Vagina (tissue), 2 donors: ENCODE results near the gene FCHO1. TPM values are rescaled to one million over a fixed set of nuclear protein-coding genes. Genes with fewer than 3 reads are reported as not detected.

Source experiments
- DNase-seq, 2 donors: peaks; one replicate each; pipeline ENCODE4 v3.0.0-alpha.2; 2017; ENCODE audit errors: extremely low spot score in 2 of 2
- H3K27ac ChIP-seq: fragments of 200-600 bp; sonication (generic); one replicate; pipeline ENCODE4 v1.5.1; 2019
- H3K27me3 ChIP-seq: fragments of 200-600 bp; sonication (generic); one replicate; pipeline ENCODE4 v1.5.1; 2019
- H3K36me3 ChIP-seq, 2 donors: fragments of 200-600 bp; sonication (generic); one replicate each; pipeline ENCODE4 v1.5.1; 2017 to 2019
- H3K4me1 ChIP-seq: fragments of 200-600 bp; sonication (generic); one replicate; pipeline ENCODE4 v1.5.1; 2019
- H3K4me3 ChIP-seq, 2 donors: fragments of 200-600 bp; sonication (generic); 1 replicate in 1 of 2; 2 replicates in 1 of 2; pipeline ENCODE4 v1.5.1; 2016 to 2019
- H3K9me3 ChIP-seq: fragments of 200-600 bp; sonication (generic); one replicate; pipeline ENCODE4 v1.5.1; 2019
- POLR2A ChIP-seq, 2 donors: fragments of 450-650 bp; IDR thresholded peaks; one replicate each; pipeline ENCODE4 v1.6.1; 2017; ENCODE audit warnings: antibody characterized with exemption in 2 of 2, mild to moderate bottlenecking in 2 of 2, moderate library complexity in 2 of 2
- POLR2AphosphoS5 ChIP-seq, 2 donors: sonication (generic); formaldehyde crosslinking; IDR thresholded peaks; one replicate each; pipeline ENCODE4 v1.9.0; 2017; ENCODE audit warnings: antibody characterized with exemption in 2 of 2, mild to moderate bottlenecking in 2 of 2, low read depth in 1 of 2; ENCODE audit not compliant: insufficient read depth in 1 of 2
- intact Hi-C: fragments of 100-400 bp; cut with DNase I; formaldehyde crosslinking; loops from one replicate; pipeline ENCODE4 v1.15.1; 2023
- total RNA-seq: library from RNA; depleted of rRNA; stranded (reverse); fragments of >200 nt; gene quantifications from one replicate; pipeline ENCODE4 v1.2.3, GENCODE V29; 2016
- TF ChIP-seq, protein P1 (sequence below), 3 experiments: fragments of 450-650 bp in 2 of 3; fragments of 200-600 bp in 1 of 3; sonication (generic) in 1 of 3; IDR thresholded peaks; one replicate each; pipeline ENCODE4 v1.5.1; 2017 to 2019; ENCODE audit warnings: antibody characterized with exemption in 3 of 3, mild to moderate bottlenecking in 2 of 3, moderate library complexity in 2 of 3

FCHO1 gene
- total RNA-seq, 1 donor from 2014 or later = 12.3 TPM

DNA sequence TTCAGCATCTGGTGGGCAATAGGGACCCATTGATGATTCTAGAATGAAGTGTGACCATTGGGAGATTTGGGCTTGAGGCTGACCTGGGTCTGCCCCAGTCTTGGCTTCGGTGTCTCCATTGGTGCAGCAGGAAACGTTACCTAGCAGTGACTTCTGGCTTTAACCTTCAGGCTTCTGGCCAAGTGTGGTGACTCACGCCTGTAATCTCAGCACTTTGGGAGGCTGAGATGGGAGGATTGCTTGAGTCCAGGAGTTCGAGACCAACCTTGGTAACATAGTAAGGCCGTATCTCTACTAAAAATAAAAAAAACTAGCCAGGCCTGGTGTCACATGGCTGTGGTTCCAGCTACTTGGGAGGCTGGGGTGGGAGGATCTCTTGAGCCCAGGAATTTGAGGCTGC, 7.2 kb downstream of the FCHO1 start:
- intact Hi-C loops = no loop called here
- TF ChIP-seq POLR2A (IDR thresholded peaks at IDR 0.05) = no peak
- no peak for TF ChIP-seq POLR2AphosphoS5 (IDR thresholded peaks at IDR 0.05; ENCODE audit: insufficient read depth in 1 of 2, low read depth in 1 of 2)
- TF ChIP-seq, protein P1, sequence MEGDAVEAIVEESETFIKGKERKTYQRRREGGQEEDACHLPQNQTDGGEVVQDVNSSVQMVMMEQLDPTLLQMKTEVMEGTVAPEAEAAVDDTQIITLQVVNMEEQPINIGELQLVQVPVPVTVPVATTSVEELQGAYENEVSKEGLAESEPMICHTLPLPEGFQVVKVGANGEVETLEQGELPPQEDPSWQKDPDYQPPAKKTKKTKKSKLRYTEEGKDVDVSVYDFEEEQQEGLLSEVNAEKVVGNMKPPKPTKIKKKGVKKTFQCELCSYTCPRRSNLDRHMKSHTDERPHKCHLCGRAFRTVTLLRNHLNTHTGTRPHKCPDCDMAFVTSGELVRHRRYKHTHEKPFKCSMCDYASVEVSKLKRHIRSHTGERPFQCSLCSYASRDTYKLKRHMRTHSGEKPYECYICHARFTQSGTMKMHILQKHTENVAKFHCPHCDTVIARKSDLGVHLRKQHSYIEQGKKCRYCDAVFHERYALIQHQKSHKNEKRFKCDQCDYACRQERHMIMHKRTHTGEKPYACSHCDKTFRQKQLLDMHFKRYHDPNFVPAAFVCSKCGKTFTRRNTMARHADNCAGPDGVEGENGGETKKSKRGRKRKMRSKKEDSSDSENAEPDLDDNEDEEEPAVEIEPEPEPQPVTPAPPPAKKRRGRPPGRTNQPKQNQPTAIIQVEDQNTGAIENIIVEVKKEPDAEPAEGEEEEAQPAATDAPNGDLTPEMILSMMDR (IDR thresholded peaks at IDR 0.05) = no peak
- Histone ChIP-seq H3K4me3 (no peak overlapping the region), H3K9me3 (no peaks in the 10 kb centered on the region), H3K36me3 (no peaks in the 10 kb centered on the region), H3K4me1 (peaks cover 7% of the 10 kb centered on the region), H3K27ac (no peak overlapping the region), H3K27me3 (no peaks in the 10 kb centered on the region)
- no peak for DNase-seq

- Histone ChIP-seq H3K4me3 (no peak overlapping the region), H3K36me3 (no peaks in the 10 kb centered on the region), H3K4me1 (peaks cover 7% of the 10 kb centered on the region), H3K9me3 (no peaks in the 10 kb centered on the region), H3K27ac (no peak overlapping the region), H3K27me3 (no peaks in the 10 kb centered on the region)
- intact Hi-C loops = no loop called here
- TF ChIP-seq POLR2A (IDR thresholded peaks at IDR 0.05) (no peak), POLR2AphosphoS5 (IDR thresholded peaks at IDR 0.05; ENCODE audit: insufficient read depth in 1 of 2, low read depth in 1 of 2) (no peak)
- TF ChIP-seq, protein P1 (IDR thresholded peaks at IDR 0.05) = no peak
- DNase-seq = no peak
Observed at GRCh38 chr19:17761148-17761547, 9.9 kb downstream of the FCHO1 start.

- DNase-seq = no peak
- Histone ChIP-seq H3K4me3 (no peak overlapping the region), H3K4me1 (peaks cover 7% of the 10 kb centered on the region), H3K36me3 (no peaks in the 10 kb centered on the region), H3K9me3 (no peaks in the 10 kb centered on the region), H3K27ac (no peak overlapping the region), H3K27me3 (no peaks in the 10 kb centered on the region)
- TF ChIP-seq POLR2A (IDR thresholded peaks at IDR 0.05) = no peak
- TF ChIP-seq, protein P1 (IDR thresholded peaks at IDR 0.05) = no peak
- TF ChIP-seq POLR2AphosphoS5 (IDR thresholded peaks at IDR 0.05; ENCODE audit: insufficient read depth in 1 of 2, low read depth in 1 of 2) = no peak
- intact Hi-C loops = no loop called here
Observed at GRCh38 chr19:17762505-17763229, 11.4 kb downstream of the FCHO1 start.

DNA sequence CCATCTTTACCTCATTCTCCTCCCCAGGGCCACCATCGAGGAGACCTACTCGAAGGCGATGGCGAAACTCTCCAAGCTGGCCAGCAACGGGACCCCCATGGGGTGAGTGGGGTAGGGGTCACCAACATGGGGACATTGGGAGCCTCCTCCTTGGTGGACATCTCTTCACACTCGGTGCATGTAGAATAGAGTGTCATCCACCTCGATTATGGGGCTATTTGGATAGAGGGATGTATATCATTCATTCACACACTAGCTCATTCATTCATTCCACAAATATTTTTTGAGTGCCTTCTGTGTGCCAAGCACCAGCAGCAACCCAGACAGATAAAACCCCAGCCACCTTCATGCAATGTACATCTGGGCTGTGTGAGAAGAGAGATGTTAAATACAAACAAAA, 13.1 kb downstream of the FCHO1 start:
- no peak overlapping the region for H3K27ac ChIP-seq
- no peaks in the 10 kb centered on the region for H3K27me3 ChIP-seq
- TF ChIP-seq POLR2AphosphoS5 (IDR thresholded peaks at IDR 0.05; ENCODE audit: insufficient read depth in 1 of 2, low read depth in 1 of 2) = no peak
- peaks cover 7% of the 10 kb centered on the region for H3K4me1 ChIP-seq
- no peak for DNase-seq
- no peaks in the 10 kb centered on the region for H3K9me3 ChIP-seq
- intact Hi-C loops = no loop called here
- H3K36me3 ChIP-seq = no peaks in the 10 kb centered on the region
- H3K4me3 ChIP-seq = no peak overlapping the region

- TF ChIP-seq POLR2A (IDR thresholded peaks at IDR 0.05) (no peak), POLR2AphosphoS5 (IDR thresholded peaks at IDR 0.05; ENCODE audit: insufficient read depth in 1 of 2, low read depth in 1 of 2) (no peak)
- TF ChIP-seq, protein P1 (IDR thresholded peaks at IDR 0.05) = no peak
- peaks cover 7% of the 10 kb centered on the region for H3K4me1 ChIP-seq
- H3K27ac ChIP-seq = no peak overlapping the region
- H3K4me3 ChIP-seq = no peak overlapping the region
- intact Hi-C loops = no loop called here
- no peaks in the 10 kb centered on the region for H3K27me3 ChIP-seq
- H3K36me3 ChIP-seq = no peaks in the 10 kb centered on the region
- H3K9me3 ChIP-seq = no peaks in the 10 kb centered on the region
- no peak for DNase-seq
Observed at GRCh38 chr19:17765069-17765618, 13.9 kb downstream of the FCHO1 start.
